IPS-15b (cell line): ENCODE data around the gene SDHAF2.
"Not testable (repeated sequence)": the region's sequence is repeated elsewhere in the genome, so short reads cannot be mapped to it uniquely, and the experiment has no call there.

Source experiments
- H3K27me3 ChIP-seq: one replicate; pipeline ENCODE4 v1.6.1; 2013; ENCODE audit warnings: low read length; ENCODE audit not compliant: control insufficient read depth, insufficient read depth
- H3K36me3 ChIP-seq: one replicate; pipeline ENCODE4 v1.6.1; 2013; ENCODE audit warnings: low read length; ENCODE audit not compliant: control insufficient read depth, insufficient read depth
- H3K4me1 ChIP-seq: one replicate; pipeline ENCODE4 v1.6.1; 2013; ENCODE audit warnings: mild to moderate bottlenecking, low read length; ENCODE audit not compliant: control insufficient read depth, insufficient read depth
- H3K4me3 ChIP-seq: one replicate; pipeline ENCODE4 v1.5.1; 2013; ENCODE audit warnings: low read depth, low read length
- H3K9ac ChIP-seq: one replicate; pipeline ENCODE4 v1.6.1; 2013; ENCODE audit warnings: low read depth, mild to moderate bottlenecking, low read length
- H3K9me3 ChIP-seq: one replicate; pipeline ENCODE4 v1.6.1; 2013; ENCODE audit warnings: mild to moderate bottlenecking, low read length; ENCODE audit not compliant: control insufficient read depth, insufficient read depth

Gene SDHAF2

DNA sequence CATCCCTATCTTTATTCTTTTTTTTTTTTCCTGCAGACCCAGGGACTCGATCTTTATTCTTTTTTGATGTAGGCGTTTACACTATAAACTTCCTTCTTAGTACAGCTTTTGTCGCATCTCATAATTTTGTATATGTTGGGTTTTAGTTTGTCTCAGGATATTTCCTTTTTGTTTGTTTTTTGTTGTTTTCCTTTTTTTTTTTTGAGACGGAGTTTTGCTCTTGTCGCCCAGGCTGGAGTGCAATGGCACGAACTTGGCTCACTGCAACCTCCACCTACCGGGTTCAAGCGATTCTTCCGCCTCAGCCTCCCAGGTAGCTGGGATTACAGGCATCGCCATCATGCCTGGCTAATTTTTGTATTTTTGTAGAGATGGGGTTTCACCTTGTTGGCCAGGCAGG lies 915 bp downstream of the SDHAF2 start:
- H3K36me3 ChIP-seq, H3K27me3 ChIP-seq, H3K4me1 ChIP-seq, H3K9me3 ChIP-seq: not testable (repeated sequence)
- peak overlapping the region; percentile 100 for H3K4me3 ChIP-seq
- peak overlapping the region; percentile 97 for H3K9ac ChIP-seq

- H3K36me3 ChIP-seq, result peaks cover 38% of the 10 kb centered on the region
- H3K9me3 ChIP-seq, result no peaks in the 10 kb centered on the region
- H3K9ac ChIP-seq, result no peak overlapping the region
- no peaks in the 10 kb centered on the region for H3K4me1 ChIP-seq
- H3K27me3 ChIP-seq, result no peaks in the 10 kb centered on the region
- no peak overlapping the region for H3K4me3 ChIP-seq
Measured at GRCh38 chr11:61437496-61437895, 7.6 kb downstream of the SDHAF2 start.

DNA sequence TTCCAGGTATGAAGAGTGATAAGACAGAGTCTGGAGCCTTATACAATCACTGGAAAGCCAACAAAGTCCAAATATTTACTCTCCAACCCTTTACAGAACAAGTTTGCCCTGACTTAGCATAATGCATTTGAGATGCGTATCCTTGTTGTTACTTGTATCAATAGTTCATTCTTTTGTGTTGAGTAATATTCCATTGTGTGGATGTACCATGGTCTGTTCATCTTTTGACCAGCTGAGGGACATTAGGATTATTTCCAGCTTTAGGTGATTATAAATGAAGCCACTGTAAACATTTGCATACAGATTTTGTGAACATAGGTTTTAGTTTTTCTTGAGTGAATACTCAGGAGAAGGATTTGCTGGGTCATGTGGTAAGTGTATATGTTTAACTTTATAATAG lies 9.7 kb downstream of the SDHAF2 start:
- peaks cover 42% of the 10 kb centered on the region for H3K36me3 ChIP-seq
- no peak overlapping the region for H3K9ac ChIP-seq
- H3K4me3 ChIP-seq, result no peak overlapping the region
- no peaks in the 10 kb centered on the region for H3K27me3 ChIP-seq
- H3K4me1 ChIP-seq, result no peaks in the 10 kb centered on the region
- no peaks in the 10 kb centered on the region for H3K9me3 ChIP-seq

DNA sequence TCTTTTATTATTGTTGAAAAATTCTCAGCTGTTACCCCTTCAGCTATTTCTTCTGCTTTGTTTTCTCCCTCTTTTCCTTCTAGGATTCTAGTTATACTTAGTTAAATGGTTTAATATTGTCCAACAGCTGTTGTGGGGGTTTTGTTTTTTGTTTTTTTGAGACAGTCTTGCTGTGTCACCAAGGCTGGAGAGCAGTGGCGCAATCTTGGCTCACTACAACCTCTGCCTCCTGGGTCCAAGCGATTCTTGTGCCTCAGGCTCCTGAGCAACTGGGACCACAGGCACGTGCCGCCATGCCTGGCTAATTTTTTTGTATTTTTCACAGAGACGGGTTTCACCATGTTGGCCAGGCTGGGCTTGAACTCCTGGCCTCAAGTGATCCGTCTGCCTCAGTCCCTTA lies 12.7 kb downstream of the SDHAF2 start:
- Histone ChIP-seq H3K36me3 (peaks cover 49% of the 10 kb centered on the region), H3K4me3 (no peak overlapping the region), H3K9ac (no peak overlapping the region), H3K9me3 (no peaks in the 10 kb centered on the region), H3K27me3 (no peaks in the 10 kb centered on the region), H3K4me1 (no peaks in the 10 kb centered on the region)

GRCh38 chr11:61445516-61445915 lies 15.6 kb downstream of the SDHAF2 start:
- Histone ChIP-seq H3K36me3 (peaks cover 36% of the 10 kb centered on the region), H3K4me1 (no peaks in the 10 kb centered on the region), H3K4me3 (no peak overlapping the region), H3K9ac (no peak overlapping the region), H3K9me3 (no peaks in the 10 kb centered on the region), H3K27me3 (no peaks in the 10 kb centered on the region)

GRCh38 chr11:61446211-61446651 lies 16.3 kb downstream of the SDHAF2 start:
- Histone ChIP-seq H3K9me3 (no peaks in the 10 kb centered on the region), H3K9ac (no peak overlapping the region), H3K4me1 (no peaks in the 10 kb centered on the region), H3K4me3 (no peak overlapping the region), H3K36me3 (peaks cover 34% of the 10 kb centered on the region), H3K27me3 (no peaks in the 10 kb centered on the region)

DNA sequence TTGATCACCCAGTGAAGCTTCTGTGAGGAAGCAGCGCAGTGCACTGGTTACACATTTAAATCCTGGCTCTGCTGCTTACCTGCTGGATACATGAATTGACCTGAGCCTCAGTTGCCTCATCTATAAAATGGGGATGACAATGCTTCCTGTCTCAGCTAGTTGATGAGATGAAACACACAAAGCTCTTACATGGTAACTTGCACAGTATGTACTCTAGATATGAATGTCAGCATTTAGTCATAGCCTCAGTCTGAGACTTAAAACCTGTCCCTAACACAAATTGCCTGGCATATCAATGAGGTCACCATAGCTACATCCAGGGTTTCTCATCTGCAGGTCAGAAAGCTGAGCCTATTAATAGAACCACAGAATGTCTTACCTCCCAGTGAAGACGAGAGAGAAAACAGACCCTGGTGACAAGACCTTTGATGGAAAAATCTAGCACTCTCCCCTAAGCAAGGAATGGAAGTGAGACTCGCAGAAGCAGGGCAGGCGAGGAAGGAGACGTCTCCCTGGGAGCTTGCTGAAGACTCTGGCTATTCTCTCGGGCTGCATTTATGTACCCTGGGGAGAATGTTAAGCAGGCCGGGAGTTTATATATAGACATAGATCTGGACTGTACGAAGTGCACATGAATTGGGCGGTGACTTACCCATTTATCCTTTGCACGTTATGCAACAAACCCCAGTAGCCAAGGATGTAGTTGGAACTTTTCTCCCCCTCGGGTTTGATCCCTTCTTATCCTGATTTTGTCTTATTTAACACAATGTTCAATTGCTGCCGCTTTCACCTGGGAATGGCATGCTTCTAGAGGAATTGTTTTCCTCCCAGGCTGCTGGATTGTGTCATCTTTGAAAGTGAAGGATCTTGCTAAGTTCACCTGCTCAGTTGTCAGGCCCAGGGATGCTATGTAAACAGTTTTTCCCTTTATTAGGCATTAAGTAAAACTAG lies 18.0 kb downstream of the SDHAF2 start:
- Histone ChIP-seq H3K36me3 (peaks cover 34% of the 10 kb centered on the region), H3K4me3 (no peak overlapping the region), H3K27me3 (no peaks in the 10 kb centered on the region), H3K4me1 (no peaks in the 10 kb centered on the region), H3K9me3 (no peaks in the 10 kb centered on the region), H3K9ac (no peak overlapping the region)

- Histone ChIP-seq H3K9ac (no peak overlapping the region), H3K9me3 (no peaks in the 10 kb centered on the region), H3K36me3 (peaks cover 29% of the 10 kb centered on the region), H3K27me3 (no peaks in the 10 kb centered on the region), H3K4me3 (no peak overlapping the region), H3K4me1 (no peaks in the 10 kb centered on the region)
Measured at GRCh38 chr11:61448552-61448927, 18.6 kb downstream of the SDHAF2 start.

DNA sequence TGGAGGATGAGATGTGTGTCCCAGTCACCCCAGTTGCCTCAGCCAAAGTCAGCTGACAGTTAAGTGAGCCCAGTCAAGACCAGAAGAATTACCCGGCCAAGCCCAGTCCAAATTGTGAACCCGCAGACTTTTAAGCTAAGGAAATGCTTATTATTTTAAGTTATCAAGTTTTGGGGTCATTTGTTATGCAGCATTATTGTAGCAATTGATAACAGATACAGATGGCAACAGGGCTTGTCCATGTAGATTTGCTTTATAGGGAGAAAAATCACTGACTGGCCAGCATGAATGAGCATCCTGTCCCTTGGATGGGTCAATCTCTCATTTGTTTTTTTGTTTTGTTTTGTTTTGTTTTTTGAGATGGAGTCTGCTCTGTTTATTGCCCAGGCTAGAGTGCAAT lies 22.9 kb downstream of the SDHAF2 start:
- Histone ChIP-seq H3K4me1 (no peaks in the 10 kb centered on the region), H3K4me3 (no peak overlapping the region), H3K27me3 (no peaks in the 10 kb centered on the region), H3K9me3 (no peaks in the 10 kb centered on the region), H3K9ac (no peak overlapping the region), H3K36me3 (peaks cover 10% of the 10 kb centered on the region)

DNA sequence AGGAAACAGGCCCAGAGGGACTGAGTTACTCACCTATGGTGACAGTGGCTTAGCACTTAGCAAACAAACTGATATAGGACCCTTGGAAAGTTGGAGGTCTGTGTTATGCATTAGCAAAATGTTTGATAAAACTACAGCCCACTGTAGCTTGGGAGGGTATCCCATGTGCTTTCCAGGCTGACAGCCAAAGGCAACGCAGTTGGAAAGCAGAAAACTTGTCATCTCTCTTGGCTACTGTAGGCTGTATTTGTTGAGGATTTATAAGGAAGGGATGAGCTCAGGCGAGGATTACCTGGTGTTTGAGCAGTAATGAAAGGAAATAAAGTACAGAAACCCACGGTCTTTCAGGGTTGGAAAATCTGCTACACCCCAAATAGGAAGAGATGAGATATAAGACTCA lies 23.8 kb downstream of the SDHAF2 start:
- peaks cover 3% of the 10 kb centered on the region for H3K36me3 ChIP-seq
- no peak overlapping the region for H3K4me3 ChIP-seq
- no peak overlapping the region for H3K9ac ChIP-seq
- no peaks in the 10 kb centered on the region for H3K27me3 ChIP-seq
- H3K4me1 ChIP-seq, result no peaks in the 10 kb centered on the region
- no peaks in the 10 kb centered on the region for H3K9me3 ChIP-seq

DNA sequence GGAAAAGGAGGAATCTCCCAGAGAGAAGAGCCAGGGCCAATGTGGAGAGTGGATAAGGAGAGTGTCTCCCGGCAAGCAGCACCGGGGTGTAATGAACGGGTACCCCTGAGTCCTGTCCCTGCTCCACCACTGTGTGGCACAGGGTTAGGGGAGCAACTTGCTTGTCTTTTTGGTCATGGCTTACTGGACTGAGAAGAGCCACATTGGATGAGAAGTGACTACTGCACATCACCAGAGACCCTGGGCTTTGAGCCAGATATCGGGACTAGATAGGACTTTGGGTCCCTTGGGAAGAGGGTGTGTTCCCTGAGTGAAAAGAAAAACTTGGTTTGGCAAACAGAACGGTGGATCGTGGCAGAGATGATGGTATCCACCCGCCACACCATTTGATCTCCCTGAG lies 24.6 kb downstream of the SDHAF2 start:
- no peak overlapping the region for H3K9ac ChIP-seq
- H3K4me1 ChIP-seq, result no peaks in the 10 kb centered on the region
- H3K27me3 ChIP-seq, result no peaks in the 10 kb centered on the region
- H3K36me3 ChIP-seq, result peaks cover 3% of the 10 kb centered on the region
- H3K9me3 ChIP-seq, result no peaks in the 10 kb centered on the region
- H3K4me3 ChIP-seq, result no peak overlapping the region

- Histone ChIP-seq H3K9me3 (no peaks in the 10 kb centered on the region), H3K4me3 (no peak overlapping the region), H3K27me3 (no peaks in the 10 kb centered on the region), H3K4me1 (no peaks in the 10 kb centered on the region), H3K9ac (no peak overlapping the region), H3K36me3 (no peaks in the 10 kb centered on the region)
Measured at GRCh38 chr11:61460474-61460881, 30.6 kb downstream of the SDHAF2 start.
